Spinal cord (tissue), 10 donors: ENCODE measurements around the gene DEGS2. TPM values are rescaled to one million over a fixed set of nuclear protein-coding genes. Genes with fewer than 3 reads are reported as not detected.

Experiments
- DNase-seq, 6 donors: peaks; one replicate each; pipeline versions ENCODE4 v3.0.0 to v3.0.0-alpha.2; 2013 to 2015; ENCODE audit warnings: low spot score in 6 of 6, low read depth in 4 of 6
- H3K27ac ChIP-seq: one replicate; pipeline ENCODE4 v1.5.1; 2013; ENCODE audit warnings: low read depth, low read length, control low read depth
- H3K27me3 ChIP-seq: one replicate; pipeline ENCODE4 v1.6.1; 2013; ENCODE audit warnings: low read length; ENCODE audit not compliant: control insufficient read depth, insufficient read depth
- H3K36me3 ChIP-seq: one replicate; pipeline ENCODE4 v1.6.1; 2013; ENCODE audit warnings: low read length; ENCODE audit not compliant: control insufficient read depth, insufficient read depth
- H3K4me1 ChIP-seq: one replicate; pipeline ENCODE4 v1.6.1; 2013; ENCODE audit warnings: low read length; ENCODE audit not compliant: control insufficient read depth, insufficient read depth
- H3K4me3 ChIP-seq: one replicate; pipeline ENCODE4 v1.5.1; 2013; ENCODE audit warnings: low read depth, low read length, control low read depth
- H3K9me3 ChIP-seq: one replicate; pipeline ENCODE4 v1.6.1; 2013; ENCODE audit warnings: low read length; ENCODE audit not compliant: control insufficient read depth, insufficient read depth
- WGBS: methylation state at CpG from one replicate; pipeline ENCODE4 v1.1.5; 2013; ENCODE audit warnings: missing lambda C conversion rate; ENCODE audit not compliant: insufficient coverage; 5-methylcytosine and 5-hydroxymethylcytosine counted together
- polyA plus RNA-seq, 2 donors: library from polyadenylated mRNA; unstranded; fragments of 120-200 nt; gene quantifications; one replicate each; pipeline ENCODE4 v1.2.1, GENCODE V29; 2013; ENCODE audit not compliant: insufficient read length in 2 of 2
- total RNA-seq, 2 donors: library from RNA; depleted of rRNA in 1 of 2; stranded (reverse); fragments of 120-200 nt in 1 of 2; fragments of >200 nt in 1 of 2; gene quantifications; one replicate each; pipeline versions ENCODE4 v1.2.3 to v1.2.4, GENCODE V29; 2013 to 2014
- donor health status: healthy.

Gene DEGS2
- total and polyA plus RNA-seq, 4 donors = 0.99 to 7.4 (median 3.6) TPM

DNA sequence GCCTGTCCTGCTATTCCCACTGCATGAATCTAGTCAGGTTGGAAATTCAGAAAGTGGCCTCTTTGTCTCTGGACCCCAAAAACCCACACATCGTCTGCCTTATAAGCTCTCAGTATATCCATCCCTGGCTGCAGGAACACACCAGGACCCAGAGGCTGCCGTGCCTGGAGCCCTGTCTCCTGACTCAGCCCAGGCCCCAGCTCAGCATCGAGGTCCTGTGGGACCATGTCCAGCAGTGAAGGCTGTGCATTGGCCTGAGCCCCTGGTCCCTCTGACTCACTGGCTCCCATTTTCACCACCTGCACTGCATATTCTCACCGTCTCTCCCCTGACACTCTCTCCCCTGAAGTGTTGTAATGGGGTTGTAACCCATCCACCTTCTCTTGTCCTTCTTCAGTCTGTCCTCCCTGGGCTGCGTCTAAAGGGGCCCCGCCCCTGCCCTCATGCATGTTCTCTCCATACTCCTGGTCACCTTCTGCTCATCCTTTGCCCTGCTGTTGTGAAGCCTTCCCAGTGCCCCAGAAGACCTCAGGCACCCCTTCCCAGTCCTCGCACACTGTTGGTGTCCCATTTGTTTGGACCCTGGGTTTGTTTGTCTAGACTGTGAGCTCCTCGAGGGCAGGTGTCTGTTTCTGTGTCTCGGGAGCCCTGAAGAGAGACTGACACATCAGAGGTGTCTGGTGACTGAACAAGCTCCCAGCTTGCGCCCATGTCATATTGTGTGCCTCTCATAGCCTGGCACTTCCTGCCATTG lies 50.4 kb downstream of the DEGS2 start:
- no peak for DNase-seq
- Histone ChIP-seq H3K9me3 (no peaks in the 10 kb centered on the region), H3K4me3 (no peak overlapping the region), H3K27ac (no peak overlapping the region), H3K4me1 (peaks cover 13% of the 10 kb centered on the region), H3K36me3 (peaks cover 8% of the 10 kb centered on the region), H3K27me3 (no peaks in the 10 kb centered on the region)
- 84% methylated on average over 9 of the region's 10 CpGs for WGBS

DNA sequence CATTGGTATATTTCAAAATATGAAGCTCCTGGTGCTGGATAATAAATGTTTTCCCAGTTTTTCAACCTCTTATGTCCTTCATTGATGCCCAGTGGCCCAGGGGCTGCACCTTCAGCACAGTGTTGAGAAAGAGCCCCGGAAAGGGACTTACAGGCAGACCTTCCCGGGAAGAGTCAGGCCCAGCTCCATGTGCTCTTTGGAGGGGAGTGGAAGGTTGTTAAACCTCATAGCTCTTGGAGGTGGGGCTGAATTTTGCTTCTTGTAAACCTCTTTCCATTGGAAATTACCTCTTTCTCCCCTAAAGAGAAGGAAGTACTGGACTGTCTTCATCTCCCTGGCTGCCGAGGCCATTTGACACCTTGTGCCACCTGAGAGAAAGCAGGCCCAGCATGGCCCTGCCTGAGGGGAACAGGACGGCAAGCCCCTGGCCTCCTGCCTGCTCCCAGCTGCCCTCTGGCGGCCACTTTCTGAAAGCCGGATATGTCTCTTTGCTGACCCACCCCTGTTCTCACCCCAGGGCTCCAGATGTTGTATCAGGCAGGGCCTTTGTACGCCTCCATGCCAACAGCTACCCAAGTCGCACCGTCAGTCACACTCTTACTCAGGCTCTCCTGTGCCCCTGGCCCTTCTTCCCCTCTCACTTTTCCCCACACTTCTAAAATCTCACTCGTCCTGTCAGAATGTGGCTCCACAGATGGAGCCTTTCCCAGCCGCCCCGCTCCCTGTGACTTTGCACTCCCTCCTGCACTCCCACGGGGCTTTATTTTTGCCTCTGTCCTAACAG lies 51.2 kb downstream of the DEGS2 start:
- Histone ChIP-seq H3K27ac (no peak overlapping the region), H3K4me3 (no peak overlapping the region), H3K36me3 (peaks cover 9% of the 10 kb centered on the region), H3K4me1 (peaks cover 19% of the 10 kb centered on the region), H3K9me3 (no peaks in the 10 kb centered on the region), H3K27me3 (no peaks in the 10 kb centered on the region)
- WGBS = 36% methylated on average over 11 of the region's 13 CpGs
- peak in 5 of 6 donors; percentile 32 to 82 (median 41) for DNase-seq

GRCh38 chr14:100107236-100107635 lies 52.2 kb downstream of the DEGS2 start:
- Histone ChIP-seq H3K4me1 (peaks cover 19% of the 10 kb centered on the region), H3K27me3 (no peaks in the 10 kb centered on the region), H3K4me3 (no peak overlapping the region), H3K9me3 (no peaks in the 10 kb centered on the region), H3K36me3 (peaks cover 9% of the 10 kb centered on the region), H3K27ac (no peak overlapping the region)
- DNase-seq = no peak
- WGBS = 100% methylated on average over 2 of the region's 5 CpGs

- no peak for DNase-seq
- H3K4me3 ChIP-seq = no peak overlapping the region
- H3K27ac ChIP-seq = no peak overlapping the region
- peaks cover 9% of the 10 kb centered on the region for H3K36me3 ChIP-seq
- peaks cover 19% of the 10 kb centered on the region for H3K4me1 ChIP-seq
- H3K27me3 ChIP-seq = no peaks in the 10 kb centered on the region
- 92% methylated on average over 9 of the region's 17 CpGs for WGBS
- no peaks in the 10 kb centered on the region for H3K9me3 ChIP-seq
Measured at GRCh38 chr14:100106250-100107112, 53.0 kb downstream of the DEGS2 start.

DNA sequence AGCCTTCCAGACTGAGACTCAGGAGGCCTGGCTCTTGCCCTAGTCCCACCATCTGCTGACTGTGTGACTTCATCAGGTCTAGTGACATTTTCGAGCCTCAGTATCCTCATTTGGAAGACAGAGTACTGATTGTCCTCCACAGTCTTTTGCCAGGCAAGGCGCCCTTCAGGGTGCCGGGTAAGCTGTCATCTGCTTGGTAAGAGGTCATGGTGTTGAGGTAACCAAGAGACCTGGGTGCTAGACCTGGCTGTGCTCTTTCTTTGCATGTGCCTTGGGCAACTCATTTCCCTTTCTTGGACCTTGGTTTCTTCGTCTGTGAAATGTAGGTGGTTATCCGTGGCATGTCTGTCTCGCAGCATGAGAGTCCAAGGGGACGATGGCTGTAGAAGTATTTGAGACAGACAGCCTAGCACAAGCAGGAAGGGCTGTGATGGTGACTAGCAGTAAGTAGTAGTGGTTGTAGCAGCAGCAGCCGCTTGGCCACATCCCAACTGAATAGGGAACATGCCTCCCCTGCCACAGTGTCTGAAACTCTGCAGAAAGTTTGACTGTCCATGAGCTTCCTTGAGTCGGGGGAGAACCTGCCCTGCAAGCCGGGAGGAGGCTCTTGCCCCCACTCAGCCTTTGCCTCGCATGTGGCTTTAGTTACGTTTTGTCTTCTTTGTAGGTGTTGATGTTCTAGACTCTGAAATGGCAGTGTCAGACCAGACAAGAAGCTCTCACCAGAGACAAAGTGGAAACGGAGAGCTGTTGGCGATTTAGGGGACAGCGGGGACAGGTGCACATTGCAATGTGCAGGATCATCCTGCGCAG lies 53.9 kb downstream of the DEGS2 start:
- Histone ChIP-seq H3K27me3 (no peaks in the 10 kb centered on the region), H3K4me3 (no peak overlapping the region), H3K4me1 (peaks cover 19% of the 10 kb centered on the region), H3K36me3 (peaks cover 9% of the 10 kb centered on the region), H3K27ac (no peak overlapping the region), H3K9me3 (no peaks in the 10 kb centered on the region)
- no peak for DNase-seq
- WGBS = 91% methylated on average over 16 of the region's 16 CpGs

- peaks cover 19% of the 10 kb centered on the region for H3K4me1 ChIP-seq
- WGBS = 78% methylated on average over 5 of the region's 7 CpGs
Measured at GRCh38 chr14:100104523-100105300, 54.7 kb downstream of the DEGS2 start.

DNA sequence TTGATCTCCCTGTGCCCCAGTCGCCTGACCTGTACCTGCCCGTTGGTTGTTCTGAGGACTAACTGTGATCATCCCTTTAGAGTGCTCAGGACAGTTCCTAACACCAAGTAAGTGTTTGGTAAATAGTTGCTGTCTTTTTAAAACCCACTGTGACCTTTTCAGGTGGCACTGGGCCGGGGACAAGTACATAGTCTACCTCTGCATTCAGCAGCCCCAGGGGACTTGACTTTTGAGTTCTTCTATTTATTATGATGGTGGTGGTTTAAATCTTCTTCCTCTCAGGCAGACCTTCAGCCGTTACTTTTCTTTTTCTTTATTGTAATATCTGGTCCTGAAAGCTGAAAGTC lies 55.5 kb downstream of the DEGS2 start:
- H3K4me3 ChIP-seq = no peak overlapping the region
- DNase-seq = no peak
- H3K4me1 ChIP-seq = peaks cover 19% of the 10 kb centered on the region
- H3K27ac ChIP-seq = no peak overlapping the region
- no peaks in the 10 kb centered on the region for H3K27me3 ChIP-seq
- WGBS = 89% methylated on average over 2 of the region's 4 CpGs
- H3K36me3 ChIP-seq = peaks cover 9% of the 10 kb centered on the region
- H3K9me3 ChIP-seq = no peaks in the 10 kb centered on the region

More at GRCh38 chr14:100104523-100105300, 54.7 kb downstream of the DEGS2 start:
- H3K9me3 ChIP-seq = no peaks in the 10 kb centered on the region
- no peaks in the 10 kb centered on the region for H3K27me3 ChIP-seq
- H3K36me3 ChIP-seq = peaks cover 9% of the 10 kb centered on the region
- DNase-seq = no peak
- H3K4me3 ChIP-seq = no peak overlapping the region
- H3K27ac ChIP-seq = no peak overlapping the region

DNA sequence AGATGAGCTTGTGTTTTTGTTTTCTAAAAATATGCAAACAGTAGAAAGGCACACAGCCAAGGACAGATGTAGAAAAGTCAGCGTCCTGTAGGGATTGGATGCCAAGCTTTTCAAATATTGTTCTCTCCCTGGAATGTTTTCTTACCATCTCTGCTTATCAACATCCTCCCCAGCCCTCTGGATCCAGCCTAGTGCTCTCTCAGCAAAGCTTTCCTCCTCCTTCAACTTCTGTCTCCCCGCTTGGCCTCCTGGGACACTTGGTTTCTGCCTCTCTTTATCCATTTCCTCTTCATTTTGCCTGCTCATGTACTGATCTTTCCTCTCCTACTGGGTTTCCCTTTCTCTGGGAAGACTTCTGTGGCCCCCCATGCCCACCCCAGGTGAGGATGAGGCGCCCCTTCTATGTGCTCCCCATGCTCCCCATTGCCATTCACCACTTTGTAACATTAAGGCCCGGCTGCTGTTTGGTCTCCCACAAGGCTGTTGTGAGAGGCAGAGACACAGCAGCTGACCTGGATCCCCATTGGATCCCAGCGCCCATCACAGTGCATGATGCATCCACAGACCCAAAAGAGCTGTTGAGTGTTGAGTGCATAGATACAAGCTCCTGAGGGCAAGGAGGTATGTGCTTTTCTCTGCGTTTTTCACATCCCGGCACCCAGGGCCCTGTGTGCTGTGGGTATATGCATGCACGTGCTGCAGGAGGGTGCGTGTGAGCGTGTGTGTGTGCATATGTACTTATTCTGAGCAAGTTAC lies 56.0 kb downstream of the DEGS2 start:
- peaks cover 9% of the 10 kb centered on the region for H3K36me3 ChIP-seq
- no peaks in the 10 kb centered on the region for H3K9me3 ChIP-seq
- H3K27me3 ChIP-seq = no peaks in the 10 kb centered on the region
- peaks cover 18% of the 10 kb centered on the region for H3K4me1 ChIP-seq
- DNase-seq = peak in 2 of 6 donors; percentile 18 to 63
- no peak overlapping the region for H3K27ac ChIP-seq
- WGBS = 86% methylated on average over 8 of the region's 10 CpGs
- no peak overlapping the region for H3K4me3 ChIP-seq
